HL-60 (cell line): ENCODE measurements around the gene BCL2A1.

Experiments
- DNase-seq, 2 experiments: peaks; one replicate each; pipeline ENCODE4 v3.0.0-alpha.2; 2010 to 2020; ENCODE audit warnings: low read depth in 1 of 2, low spot score in 1 of 2
- H3K27ac ChIP-seq: fragments of 250-450 bp; sonication (Bioruptor Pico); replicated peaks from 2 replicates; pipeline ENCODE4 v1.5.1; 2020; ENCODE audit warnings: mild to moderate bottlenecking, moderate library complexity
- H3K27me3 ChIP-seq: fragments of 250-450 bp; sonication (Bioruptor Pico); 2 replicates; pipeline ENCODE4 v1.5.1; 2021; ENCODE audit warnings: mild to moderate bottlenecking, moderate library complexity; ENCODE audit not compliant: insufficient read depth, poor library complexity, severe bottlenecking
- H3K4me3 ChIP-seq: replicated peaks from 2 replicates; pipeline ENCODE4 v1.5.1; 2011; ENCODE audit warnings: mild to moderate bottlenecking, control low read depth, low read length; ENCODE audit not compliant: insufficient read depth
- GABPA ChIP-seq: IDR thresholded peaks from 2 replicates; pipeline ENCODE4 v1.6.1; 2012; ENCODE audit warnings: low read depth
- POLR2AphosphoS5 ChIP-seq: IDR thresholded peaks from 2 replicates; pipeline ENCODE4 v1.6.1; 2012; ENCODE audit warnings: low read depth
- SPI1 ChIP-seq: IDR thresholded peaks from 2 replicates; pipeline ENCODE4 v1.6.1; 2012; ENCODE audit warnings: low read depth, mild to moderate bottlenecking, borderline replicate concordance
- TF ChIP-seq, protein P1 (sequence below): IDR thresholded peaks from 2 replicates; pipeline ENCODE4 v1.6.1; 2012; ENCODE audit warnings: low read depth; ENCODE audit not compliant: insufficient replicate concordance
- TF ChIP-seq, protein P2 (sequence below): IDR thresholded peaks from one replicate; pipeline ENCODE4 v1.5.1; 2011; ENCODE audit warnings: low read length, control low read depth, inconsistent platforms; ENCODE audit not compliant: insufficient read depth

Gene BCL2A1

DNA sequence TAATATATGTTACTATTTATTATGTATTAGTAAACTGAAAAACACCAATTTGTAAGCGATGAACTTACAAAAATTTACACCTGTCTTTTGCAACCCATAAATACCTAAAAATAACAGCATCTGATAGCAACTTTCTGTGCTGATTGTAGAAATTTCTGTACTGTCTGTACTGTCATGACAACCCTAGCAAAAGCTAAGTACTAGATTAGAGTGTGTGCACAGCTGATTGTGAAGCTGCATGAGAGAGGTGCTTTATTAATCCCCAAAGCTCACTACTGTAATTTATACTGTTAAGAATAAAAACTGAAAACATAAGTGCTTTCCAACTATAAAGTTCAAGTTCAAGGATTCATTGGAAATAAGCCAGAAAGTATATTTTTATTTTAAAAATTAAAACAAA, 815 bp downstream of the BCL2A1 start:
- H3K27ac ChIP-seq = peak overlapping the region; percentile 71
- H3K4me3 ChIP-seq = peak overlapping the region; percentile 44

DNA sequence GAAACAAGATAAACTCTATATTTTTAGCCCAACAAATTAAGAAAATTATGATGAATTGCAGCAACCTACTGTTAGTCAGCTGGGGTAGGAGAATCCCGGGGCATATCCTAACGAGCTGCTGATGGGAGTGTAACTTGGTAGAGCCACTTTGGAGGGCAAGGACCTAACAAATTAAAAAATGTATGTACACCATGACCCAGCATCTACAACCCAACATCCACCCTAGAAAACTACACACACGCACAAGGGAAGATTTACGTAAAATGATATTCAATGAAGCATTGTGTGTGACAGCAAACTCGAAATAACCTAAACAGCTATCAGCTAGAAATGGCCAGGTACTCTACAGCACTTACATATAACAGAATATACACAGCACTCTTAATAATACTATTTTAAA, 1.9 kb downstream of the BCL2A1 start:
- H3K27me3 ChIP-seq = no peaks in the 10 kb centered on the region
- DNase-seq = no peak
- TF ChIP-seq, protein P1, sequence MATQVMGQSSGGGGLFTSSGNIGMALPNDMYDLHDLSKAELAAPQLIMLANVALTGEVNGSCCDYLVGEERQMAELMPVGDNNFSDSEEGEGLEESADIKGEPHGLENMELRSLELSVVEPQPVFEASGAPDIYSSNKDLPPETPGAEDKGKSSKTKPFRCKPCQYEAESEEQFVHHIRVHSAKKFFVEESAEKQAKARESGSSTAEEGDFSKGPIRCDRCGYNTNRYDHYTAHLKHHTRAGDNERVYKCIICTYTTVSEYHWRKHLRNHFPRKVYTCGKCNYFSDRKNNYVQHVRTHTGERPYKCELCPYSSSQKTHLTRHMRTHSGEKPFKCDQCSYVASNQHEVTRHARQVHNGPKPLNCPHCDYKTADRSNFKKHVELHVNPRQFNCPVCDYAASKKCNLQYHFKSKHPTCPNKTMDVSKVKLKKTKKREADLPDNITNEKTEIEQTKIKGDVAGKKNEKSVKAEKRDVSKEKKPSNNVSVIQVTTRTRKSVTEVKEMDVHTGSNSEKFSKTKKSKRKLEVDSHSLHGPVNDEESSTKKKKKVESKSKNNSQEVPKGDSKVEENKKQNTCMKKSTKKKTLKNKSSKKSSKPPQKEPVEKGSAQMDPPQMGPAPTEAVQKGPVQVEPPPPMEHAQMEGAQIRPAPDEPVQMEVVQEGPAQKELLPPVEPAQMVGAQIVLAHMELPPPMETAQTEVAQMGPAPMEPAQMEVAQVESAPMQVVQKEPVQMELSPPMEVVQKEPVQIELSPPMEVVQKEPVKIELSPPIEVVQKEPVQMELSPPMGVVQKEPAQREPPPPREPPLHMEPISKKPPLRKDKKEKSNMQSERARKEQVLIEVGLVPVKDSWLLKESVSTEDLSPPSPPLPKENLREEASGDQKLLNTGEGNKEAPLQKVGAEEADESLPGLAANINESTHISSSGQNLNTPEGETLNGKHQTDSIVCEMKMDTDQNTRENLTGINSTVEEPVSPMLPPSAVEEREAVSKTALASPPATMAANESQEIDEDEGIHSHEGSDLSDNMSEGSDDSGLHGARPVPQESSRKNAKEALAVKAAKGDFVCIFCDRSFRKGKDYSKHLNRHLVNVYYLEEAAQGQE = no peak
- TF ChIP-seq POLR2AphosphoS5 (no peak), GABPA (no peak), SPI1 (no peak)
- TF ChIP-seq, protein P2, sequence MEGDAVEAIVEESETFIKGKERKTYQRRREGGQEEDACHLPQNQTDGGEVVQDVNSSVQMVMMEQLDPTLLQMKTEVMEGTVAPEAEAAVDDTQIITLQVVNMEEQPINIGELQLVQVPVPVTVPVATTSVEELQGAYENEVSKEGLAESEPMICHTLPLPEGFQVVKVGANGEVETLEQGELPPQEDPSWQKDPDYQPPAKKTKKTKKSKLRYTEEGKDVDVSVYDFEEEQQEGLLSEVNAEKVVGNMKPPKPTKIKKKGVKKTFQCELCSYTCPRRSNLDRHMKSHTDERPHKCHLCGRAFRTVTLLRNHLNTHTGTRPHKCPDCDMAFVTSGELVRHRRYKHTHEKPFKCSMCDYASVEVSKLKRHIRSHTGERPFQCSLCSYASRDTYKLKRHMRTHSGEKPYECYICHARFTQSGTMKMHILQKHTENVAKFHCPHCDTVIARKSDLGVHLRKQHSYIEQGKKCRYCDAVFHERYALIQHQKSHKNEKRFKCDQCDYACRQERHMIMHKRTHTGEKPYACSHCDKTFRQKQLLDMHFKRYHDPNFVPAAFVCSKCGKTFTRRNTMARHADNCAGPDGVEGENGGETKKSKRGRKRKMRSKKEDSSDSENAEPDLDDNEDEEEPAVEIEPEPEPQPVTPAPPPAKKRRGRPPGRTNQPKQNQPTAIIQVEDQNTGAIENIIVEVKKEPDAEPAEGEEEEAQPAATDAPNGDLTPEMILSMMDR = no peak
- peak overlapping the region; percentile 71 for H3K27ac ChIP-seq
- H3K4me3 ChIP-seq = peak overlapping the region; percentile 44

More for the DNA sequence above, 815 bp downstream of the BCL2A1 start:
- no peaks in the 10 kb centered on the region for H3K27me3 ChIP-seq
- DNase-seq = no peak
- TF ChIP-seq, protein P2 = no peak
- TF ChIP-seq, protein P1 = no peak
- TF ChIP-seq GABPA = no peak
- no peak for TF ChIP-seq POLR2AphosphoS5
- no peak for TF ChIP-seq SPI1

DNA sequence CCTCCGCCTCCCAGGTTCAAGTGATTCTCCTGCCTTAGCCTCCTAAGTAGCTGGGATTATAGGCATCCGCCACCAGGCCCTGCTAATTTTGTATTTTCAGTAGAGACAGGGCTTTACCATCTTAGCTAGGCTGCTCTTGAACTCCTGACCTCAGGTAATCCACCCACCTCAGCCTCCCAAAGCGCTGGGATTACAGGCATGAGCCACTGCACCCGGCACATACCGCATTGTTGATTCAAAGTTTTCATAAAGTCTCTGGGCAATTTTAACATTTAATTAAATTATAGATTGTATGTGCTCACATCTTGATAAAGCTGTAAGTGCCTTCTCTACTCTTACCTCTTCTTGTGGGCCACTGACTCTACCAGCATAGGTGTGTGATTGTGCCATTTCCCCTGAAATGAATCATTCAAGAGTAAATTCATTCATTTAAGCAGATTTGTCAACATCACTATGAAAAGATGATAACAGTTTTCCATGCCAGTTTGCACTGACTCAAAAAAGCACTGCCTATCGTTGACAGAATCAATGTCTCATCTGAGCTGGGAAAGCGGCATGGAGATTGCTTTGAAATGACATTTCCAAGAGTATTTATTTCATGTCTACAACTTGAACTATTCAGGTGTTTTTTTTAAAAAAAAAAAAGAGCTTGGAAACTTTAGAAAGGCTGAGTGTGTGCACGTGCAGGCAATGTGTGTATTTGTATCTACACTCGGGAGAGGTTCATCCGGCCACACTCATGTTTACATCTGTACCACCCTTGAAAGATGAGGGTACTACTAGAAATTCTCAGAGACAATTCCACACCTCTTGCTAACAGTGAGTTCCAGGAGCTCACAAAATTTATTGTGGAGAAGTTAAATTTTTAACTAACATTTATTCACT, 3.5 kb downstream of the BCL2A1 start:
- TF ChIP-seq POLR2AphosphoS5 (no peak), SPI1 (no peak), GABPA (no peak)
- TF ChIP-seq, protein P2 = no peak
- TF ChIP-seq, protein P1 = no peak
- Histone ChIP-seq H3K27ac (peak overlapping the region; percentile 71), H3K27me3 (no peaks in the 10 kb centered on the region), H3K4me3 (peak overlapping the region; percentile 44)
- no peak for DNase-seq
